HEK293 (cell line): ENCODE data around the gene UNC13A.

Experiments
- AEBP2 ChIP-seq: fragments of 450-650 bp; formaldehyde crosslinking; IDR thresholded peaks from 2 replicates; pipeline ENCODE4 v1.5.1; 2016; ENCODE audit warnings: missing biosample characterization, missing genetic modification characterization, borderline replicate concordance
- EGR2 ChIP-seq: fragments of 450-650 bp; formaldehyde crosslinking; IDR thresholded peaks from 2 replicates; pipeline ENCODE4 v1.5.1; 2016; ENCODE audit warnings: low read depth, missing biosample characterization, missing genetic modification characterization
- ELK4 ChIP-seq: IDR thresholded peaks from 2 replicates; pipeline ENCODE4 v1.6.1; 2011; ENCODE audit warnings: mild to moderate bottlenecking, low read depth, low read length, borderline replicate concordance
- FEZF1 ChIP-seq: fragments of 450-650 bp; formaldehyde crosslinking; IDR thresholded peaks from 2 replicates; pipeline ENCODE4 v1.5.1; 2016; ENCODE audit warnings: missing biosample characterization, missing genetic modification characterization
- GLIS1 ChIP-seq: fragments of 450-650 bp; formaldehyde crosslinking; IDR thresholded peaks from 2 replicates; pipeline ENCODE4 v1.5.1; 2016; ENCODE audit warnings: missing biosample characterization, missing genetic modification characterization
- HOXD13 ChIP-seq: sonication (generic); formaldehyde crosslinking; IDR thresholded peaks from 2 replicates; pipeline ENCODE4 v1.8.0; 2022; ENCODE audit warnings: missing genetic modification reagents, borderline replicate concordance
- MEIS1 ChIP-seq: sonication (generic); formaldehyde crosslinking; IDR thresholded peaks from 2 replicates; pipeline ENCODE4 v1.8.1; 2022; ENCODE audit warnings: missing genetic modification reagents, mild to moderate bottlenecking, borderline replicate concordance
- PBX3 ChIP-seq: sonication (generic); formaldehyde crosslinking; IDR thresholded peaks from 2 replicates; pipeline ENCODE4 v1.8.1; 2022; ENCODE audit warnings: mild to moderate bottlenecking, moderate library complexity, missing genetic modification reagents
- REPIN1 ChIP-seq: fragments of 450-650 bp; formaldehyde crosslinking; IDR thresholded peaks from 2 replicates; pipeline ENCODE4 v1.5.1; 2017; ENCODE audit warnings: missing biosample characterization, missing genetic modification characterization, low read depth
- ZBTB10 ChIP-seq: fragments of 450-650 bp; formaldehyde crosslinking; IDR thresholded peaks from 2 replicates; pipeline ENCODE4 v1.5.1; 2016; ENCODE audit warnings: missing biosample characterization, missing genetic modification characterization
- ZEB2 ChIP-seq: fragments of 450-650 bp; formaldehyde crosslinking; IDR thresholded peaks from 2 replicates; pipeline ENCODE4 v1.5.1; 2016; ENCODE audit warnings: missing biosample characterization, missing genetic modification characterization
- ZFP69B ChIP-seq: fragments of 450-650 bp; formaldehyde crosslinking; IDR thresholded peaks from 2 replicates; pipeline ENCODE4 v1.5.1; 2016; ENCODE audit warnings: missing biosample characterization, missing genetic modification characterization
- ZNF174 ChIP-seq: fragments of 450-650 bp; formaldehyde crosslinking; IDR thresholded peaks from 2 replicates; pipeline ENCODE4 v1.5.0; 2017; ENCODE audit warnings: missing biosample characterization, mild to moderate bottlenecking, missing genetic modification characterization
- ZNF175 ChIP-seq: fragments of 450-650 bp; formaldehyde crosslinking; IDR thresholded peaks from 2 replicates; pipeline ENCODE4 v1.5.1; 2016; ENCODE audit warnings: missing biosample characterization, missing genetic modification characterization
- ZNF19 ChIP-seq: fragments of 450-650 bp; formaldehyde crosslinking; IDR thresholded peaks from 2 replicates; pipeline ENCODE4; 2016; ENCODE audit warnings: missing biosample characterization, missing genetic modification characterization, low read depth
- ZNF26 ChIP-seq: fragments of 450-650 bp; formaldehyde crosslinking; IDR thresholded peaks from 2 replicates; pipeline ENCODE4 v1.5.1; 2016; ENCODE audit warnings: missing biosample characterization, missing genetic modification characterization
- ZNF341 ChIP-seq: fragments of 450-650 bp; formaldehyde crosslinking; IDR thresholded peaks from 2 replicates; pipeline ENCODE4; 2016; ENCODE audit warnings: low read depth, missing biosample characterization, missing genetic modification characterization
- ZNF404 ChIP-seq: fragments of 450-650 bp; formaldehyde crosslinking; IDR thresholded peaks from 2 replicates; pipeline ENCODE4 v1.5.1; 2017; ENCODE audit warnings: missing biosample characterization, missing genetic modification characterization
- ZNF513 ChIP-seq: fragments of 450-650 bp; IDR thresholded peaks from 2 replicates; pipeline ENCODE4 v1.5.1; 2018; ENCODE audit warnings: missing biosample characterization, missing genetic modification characterization
- ZNF561 ChIP-seq: fragments of 450-650 bp; IDR thresholded peaks from 2 replicates; pipeline ENCODE4 v1.5.1; 2018; ENCODE audit warnings: missing biosample characterization, missing genetic modification characterization, borderline replicate concordance
- ZNF639 ChIP-seq: fragments of 450-650 bp; formaldehyde crosslinking; IDR thresholded peaks from 2 replicates; pipeline ENCODE4 v1.5.1; 2016; ENCODE audit warnings: missing biosample characterization, missing genetic modification characterization
- ZNF670 ChIP-seq: fragments of 450-650 bp; formaldehyde crosslinking; IDR thresholded peaks from 2 replicates; pipeline ENCODE4 v1.5.1; 2016; ENCODE audit warnings: missing biosample characterization, missing genetic modification characterization, low read depth
- ZNF677 ChIP-seq: fragments of 450-650 bp; IDR thresholded peaks from 2 replicates; pipeline ENCODE4 v1.5.0; 2018; ENCODE audit warnings: missing biosample characterization, mild to moderate bottlenecking, missing genetic modification characterization, moderate library complexity
- ZNF791 ChIP-seq: fragments of 450-650 bp; formaldehyde crosslinking; IDR thresholded peaks from 2 replicates; pipeline ENCODE4 v1.5.1; 2016; ENCODE audit warnings: missing biosample characterization, missing genetic modification characterization
- ZNF830 ChIP-seq: fragments of 450-650 bp; IDR thresholded peaks from 2 replicates; pipeline ENCODE4 v1.5.0; 2018; ENCODE audit warnings: missing biosample characterization, missing genetic modification characterization, low read depth, mild to moderate bottlenecking, moderate library complexity
- ZSCAN18 ChIP-seq: fragments of 450-650 bp; formaldehyde crosslinking; IDR thresholded peaks from 2 replicates; pipeline ENCODE4 v1.5.1; 2016; ENCODE audit warnings: missing biosample characterization, missing genetic modification characterization

UNC13A gene

GRCh38 chr19:17579661-17580244 lies 108.4 kb downstream of the UNC13A start (continued):
- no peak for TF ChIP-seq ZNF791 (tag by site-specific recombination)
- TF ChIP-seq ZSCAN18 (tag by site-specific recombination) = no peak
- no peak for TF ChIP-seq ELK4
- no peak for TF ChIP-seq ZBTB10 (tag by site-specific recombination)
- no peak for TF ChIP-seq ZFP69B (tag by site-specific recombination)
- TF ChIP-seq ZNF670 = no peak
- no peak for TF ChIP-seq AEBP2 (tag by site-specific recombination)
- TF ChIP-seq GLIS1 = peak; percentile 88
- TF ChIP-seq HOXD13 (CRISPR knock-in tag) = no peak
- no peak for TF ChIP-seq FEZF1 (tag by site-specific recombination)
- TF ChIP-seq ZNF26 (tag by site-specific recombination) = no peak
- no peak for TF ChIP-seq ZNF677 (tag by site-specific recombination)
- no peak for TF ChIP-seq ZNF830 (tag by site-specific recombination)
- TF ChIP-seq REPIN1 (tag by site-specific recombination) = no peak
- no peak for TF ChIP-seq ZNF174
- no peak for TF ChIP-seq ZEB2 (tag by site-specific recombination)
- no peak for TF ChIP-seq ZNF175 (tag by site-specific recombination)
- TF ChIP-seq ZNF561 (tag by site-specific recombination) = no peak
- TF ChIP-seq ZNF513 = no peak
- TF ChIP-seq ZNF404 (tag by site-specific recombination) = no peak
- TF ChIP-seq ZNF341 = no peak
- no peak for TF ChIP-seq ZNF19 (tag by site-specific recombination)
- no peak for TF ChIP-seq PBX3 (CRISPR knock-in tag)
- no peak for TF ChIP-seq ZNF639 (tag by site-specific recombination)
- no peak for TF ChIP-seq MEIS1 (CRISPR knock-in tag)
- TF ChIP-seq EGR2 (tag by site-specific recombination) = 0 out of 2 replicates have a peak, but pooled peaks have one; percentile 32
